ENCODE measurements around the gene MYH11.

- TF ChIP-seq CTCF (IDR thresholded peaks at IDR 0.05) (no peak), EZH2 (IDR thresholded peaks at IDR 0.05) (no peak), EZH2phosphoT487 (IDR thresholded peaks at IDR 0.05) (no peak)
These were observed 75.2 kb downstream of the MYH11 start for GRCh38 chr16:15781650-15782049.

All from neural progenitor cell (in vitro differentiated cells).